Activated T-helper 17 cell treated with anti-CD3 and anti-CD28 coated beads, Interleukin-2, amount 50 U/mL, for 72 hours (primary cell): Measurements from ENCODE around the gene TSTD2. TPM values are rescaled to one million over a fixed set of nuclear protein-coding genes. Genes with fewer than 3 reads are reported as not detected.

ENCODE experiments used
- ATAC-seq: fragments of 150-1000 bp; cut with Tn5 transposase; replicated peaks from 2 replicates; pipeline ENCODE4 v1.10.0; 2021; ENCODE audit warnings: mild to moderate bottlenecking, moderate library complexity
- H3K27ac Mint-ChIP-seq: one replicate; pipeline ENCODE4 v1.8.0; 2022; ENCODE audit warnings: mixed read lengths
- H3K27me3 Mint-ChIP-seq: one replicate; pipeline ENCODE4 v1.8.0; 2022; ENCODE audit warnings: mixed read lengths
- H3K36me3 Mint-ChIP-seq: one replicate; pipeline ENCODE4 v1.8.0; 2022; ENCODE audit warnings: low read depth, mild to moderate bottlenecking, mixed read lengths
- H3K4me1 Mint-ChIP-seq: one replicate; pipeline ENCODE4 v1.8.0; 2022; ENCODE audit warnings: mixed read lengths
- H3K4me3 Mint-ChIP-seq: one replicate; pipeline ENCODE4 v1.8.0; 2022; ENCODE audit warnings: mild to moderate bottlenecking, mixed read lengths
- H3K9me3 Mint-ChIP-seq: one replicate; pipeline ENCODE4 v1.8.0; 2022; ENCODE audit warnings: mixed read lengths
- total RNA-seq, 2 donors: library from RNA; stranded (reverse); gene quantifications; one replicate each; pipeline ENCODE4 v1.2.3, GENCODE V29; 2022

Gene TSTD2
- 10 to 100 TPM; 11.6 to 13.5 TPM for total RNA-seq

DNA sequence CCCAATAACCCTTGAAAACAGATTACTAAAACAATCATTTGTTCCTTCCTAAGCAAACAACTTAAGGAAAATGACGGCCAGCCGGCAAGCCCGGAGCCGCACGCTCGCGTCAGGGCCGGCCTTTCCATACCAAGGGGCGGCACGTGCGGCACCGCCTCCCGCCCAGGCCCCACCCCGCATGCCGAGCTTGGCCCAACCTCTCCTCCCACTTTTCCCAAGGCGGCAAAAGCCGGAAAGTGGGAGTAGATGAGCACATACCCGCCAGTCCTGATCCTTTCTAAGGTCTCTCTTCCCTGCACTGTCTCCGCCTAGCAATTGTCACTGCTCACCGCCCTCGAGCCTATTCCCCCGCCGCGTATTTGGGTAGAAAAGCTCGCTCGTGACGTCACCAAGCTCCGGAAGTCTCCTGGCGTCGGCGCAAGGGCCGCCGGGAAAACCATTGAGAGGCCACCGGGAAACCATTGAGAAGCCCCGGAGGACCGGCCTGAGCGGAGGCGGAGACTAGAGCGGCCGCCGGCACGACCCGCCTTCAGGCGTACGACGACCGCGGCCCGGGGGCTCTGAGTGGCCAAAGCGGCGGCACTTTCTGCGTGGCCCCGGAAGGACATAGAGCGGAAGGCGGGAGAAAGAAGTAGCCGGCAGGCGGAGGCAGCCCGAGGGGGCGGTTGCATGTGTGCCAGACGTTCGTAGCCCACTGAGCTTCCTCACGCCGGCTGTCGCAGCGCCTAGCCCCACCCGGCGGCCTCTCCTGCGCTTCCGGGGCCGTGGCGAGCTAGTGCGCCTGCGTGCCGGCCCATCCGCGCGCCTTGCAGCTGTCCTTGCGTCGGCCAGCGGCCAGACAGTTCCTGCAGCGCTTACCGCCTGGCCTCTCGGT is at the start of gene TSTD2, which contains the start of gene NCBP1:
Gene TSTD2, minus strand, starts transcription at position 384 of the 874 bp plus-strand sequence. CDS start 5,806 bp downstream, outside the sequence.
Gene NCBP1, plus strand, starts transcription at position 837 of the 874 bp plus-strand sequence. CDS start 61 bp downstream, outside the sequence.
- peak within 1 kb of the TSS; percentile 98 for H3K27ac Mint-ChIP-seq
- H3K36me3 Mint-ChIP-seq = peaks cover 44% of the 10 kb centered on the region
- H3K4me1 Mint-ChIP-seq = peaks cover 20% of the 10 kb centered on the region
- peak; percentile 86 for ATAC-seq
- no peaks in the 10 kb centered on the region for H3K27me3 Mint-ChIP-seq
- peak within 1 kb of the TSS; percentile 92 for H3K4me3 Mint-ChIP-seq
- no peaks in the 10 kb centered on the region for H3K9me3 Mint-ChIP-seq

DNA sequence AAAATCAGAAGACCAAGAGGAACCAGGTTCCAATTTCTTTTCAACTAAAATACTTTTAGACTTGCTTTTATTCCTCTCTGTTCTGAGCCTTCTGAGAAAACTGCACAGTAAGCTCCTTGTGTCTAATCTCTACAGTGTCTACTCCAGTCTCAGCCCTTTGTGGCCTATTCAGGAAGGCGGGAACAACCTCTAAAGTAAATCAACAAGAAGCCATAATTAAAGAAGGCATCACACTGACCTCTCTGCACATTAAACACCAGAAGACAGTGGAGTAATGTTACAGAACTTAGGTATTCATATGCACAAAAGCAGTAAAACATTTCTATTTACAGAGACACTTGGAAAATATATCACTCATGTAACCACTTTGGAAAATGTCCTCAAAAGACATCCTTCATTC is 49.1 kb upstream of the TSTD2 start:
- Mint-ChIP-seq H3K27ac (peak overlapping the region; percentile 56), H3K4me3 (no peak overlapping the region), H3K36me3 (peaks cover 99% of the 10 kb centered on the region), H3K9me3 (no peaks in the 10 kb centered on the region), H3K4me1 (no peaks in the 10 kb centered on the region), H3K27me3 (no peaks in the 10 kb centered on the region)
- no peak for ATAC-seq

DNA sequence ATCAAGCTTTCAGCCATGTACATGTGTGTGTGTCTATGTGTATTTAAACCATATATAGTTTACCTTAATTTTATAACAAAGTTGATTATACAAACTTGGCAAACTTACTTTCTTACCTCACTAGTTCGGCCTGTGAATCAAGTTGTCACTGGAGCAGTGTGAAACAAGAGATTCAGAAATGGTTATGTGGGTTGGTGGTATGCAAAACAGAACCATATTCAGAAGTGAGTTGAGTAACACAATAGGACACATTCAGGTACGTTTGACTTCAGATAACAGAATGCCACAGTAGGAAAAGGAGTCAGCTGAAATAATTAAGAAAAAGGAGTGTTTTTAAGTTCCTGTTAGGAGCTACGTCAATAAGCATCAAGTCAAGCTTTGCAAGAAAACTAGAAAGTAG is 42.5 kb upstream of the TSTD2 start:
- Mint-ChIP-seq H3K27me3 (no peaks in the 10 kb centered on the region), H3K9me3 (no peaks in the 10 kb centered on the region), H3K4me3 (no peak overlapping the region), H3K36me3 (peaks cover 100% of the 10 kb centered on the region), H3K27ac (peak overlapping the region; percentile 11), H3K4me1 (no peaks in the 10 kb centered on the region)
- peak; percentile 88 for ATAC-seq

DNA sequence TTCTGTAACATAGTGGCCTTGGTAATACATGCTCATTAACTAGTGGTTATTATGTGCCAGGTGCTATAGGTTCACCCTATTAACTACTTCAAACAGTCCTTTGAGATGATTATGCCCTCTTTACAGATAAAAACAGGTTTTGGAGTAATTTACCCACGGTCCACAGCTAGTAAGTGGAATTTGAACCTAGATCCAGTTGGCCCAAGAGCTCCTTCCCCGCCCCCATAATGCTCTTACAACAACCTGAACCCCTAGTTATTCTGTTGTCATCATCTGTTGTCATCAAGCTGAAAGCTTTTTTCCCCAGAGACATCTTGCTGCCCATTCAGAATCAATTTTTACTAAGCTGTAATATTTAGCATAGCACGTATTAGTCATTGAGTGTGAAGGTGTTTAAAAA is 40.8 kb upstream of the TSTD2 start:
- peaks cover 100% of the 10 kb centered on the region for H3K36me3 Mint-ChIP-seq
- ATAC-seq = no peak
- H3K4me1 Mint-ChIP-seq = no peaks in the 10 kb centered on the region
- no peaks in the 10 kb centered on the region for H3K9me3 Mint-ChIP-seq
- peak overlapping the region; percentile 24 for H3K27ac Mint-ChIP-seq
- no peak overlapping the region for H3K4me3 Mint-ChIP-seq
- H3K27me3 Mint-ChIP-seq = no peaks in the 10 kb centered on the region

DNA sequence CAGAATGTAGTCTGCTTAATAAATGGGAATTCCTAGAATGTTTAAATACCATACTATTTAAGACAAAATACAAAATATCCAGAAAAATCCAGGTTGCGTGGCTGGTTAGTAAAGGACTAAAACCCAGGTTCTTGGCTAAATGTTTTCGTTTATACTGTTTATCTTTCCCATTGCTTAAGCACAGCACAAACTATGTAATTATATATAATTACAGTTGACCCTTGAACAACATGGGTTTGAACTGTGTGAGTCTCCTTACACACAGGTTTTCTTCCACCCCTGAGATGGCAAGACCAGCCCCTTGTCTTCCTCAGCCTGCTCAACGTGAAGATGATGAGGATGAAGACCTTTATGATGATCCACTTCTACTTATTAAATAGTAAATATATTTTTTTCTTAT is 39.2 kb upstream of the TSTD2 start:
- H3K9me3 Mint-ChIP-seq = no peaks in the 10 kb centered on the region
- no peak for ATAC-seq
- H3K4me3 Mint-ChIP-seq = no peak overlapping the region
- H3K27ac Mint-ChIP-seq = no peak overlapping the region
- peaks cover 100% of the 10 kb centered on the region for H3K36me3 Mint-ChIP-seq
- no peaks in the 10 kb centered on the region for H3K27me3 Mint-ChIP-seq
- H3K4me1 Mint-ChIP-seq = peaks cover 4% of the 10 kb centered on the region

DNA sequence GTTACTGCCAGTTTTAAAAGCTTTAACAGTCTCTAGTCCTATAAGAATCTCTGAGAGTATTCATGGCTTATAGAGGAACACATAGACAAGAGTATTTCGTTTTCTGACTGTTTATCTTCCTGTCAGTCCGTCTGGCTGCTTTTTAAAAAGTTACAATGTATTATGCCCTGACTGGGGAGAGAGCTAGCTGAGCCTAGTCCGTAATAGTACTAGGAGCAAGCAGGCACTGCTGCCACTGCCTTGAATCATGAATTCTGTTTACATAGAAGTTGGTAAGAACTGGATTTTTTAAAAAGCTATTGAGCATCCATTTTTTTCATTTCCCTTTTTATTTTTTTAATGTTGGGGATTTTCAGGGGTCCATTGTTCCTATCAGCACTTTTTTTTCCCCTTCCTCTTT is 37.4 kb upstream of the TSTD2 start:
- no peak overlapping the region for H3K4me3 Mint-ChIP-seq
- H3K27ac Mint-ChIP-seq = peak overlapping the region; percentile 55
- H3K36me3 Mint-ChIP-seq = peaks cover 100% of the 10 kb centered on the region

DNA sequence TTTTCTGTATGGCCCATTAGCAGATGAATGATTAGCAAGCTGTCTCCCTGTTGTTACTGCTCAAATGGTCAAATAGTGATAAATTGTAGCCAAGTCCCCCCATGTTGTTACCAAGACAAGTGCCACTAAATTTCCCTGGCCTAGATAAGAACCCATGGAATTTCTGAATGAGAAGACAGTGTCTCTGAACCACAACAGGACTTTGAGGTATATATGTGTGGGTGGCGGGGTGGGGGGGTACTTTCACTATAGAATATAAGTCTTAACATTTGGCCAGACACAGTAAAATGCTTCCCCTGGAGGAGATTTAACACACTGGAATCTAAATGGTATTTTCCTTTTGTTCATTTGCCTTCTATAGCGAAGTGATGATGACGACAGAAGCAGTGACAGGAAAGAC is 35.3 kb upstream of the TSTD2 start:
- Mint-ChIP-seq H3K4me3 (no peak overlapping the region), H3K4me1 (peaks cover 21% of the 10 kb centered on the region), H3K27me3 (no peaks in the 10 kb centered on the region), H3K36me3 (peaks cover 100% of the 10 kb centered on the region), H3K27ac (no peak overlapping the region), H3K9me3 (no peaks in the 10 kb centered on the region)
- ATAC-seq = no peak

More for the DNA sequence above, 37.4 kb upstream of the TSTD2 start:
- Mint-ChIP-seq H3K4me1 (peaks cover 20% of the 10 kb centered on the region), H3K9me3 (no peaks in the 10 kb centered on the region), H3K27me3 (no peaks in the 10 kb centered on the region)
- ATAC-seq = no peak

DNA sequence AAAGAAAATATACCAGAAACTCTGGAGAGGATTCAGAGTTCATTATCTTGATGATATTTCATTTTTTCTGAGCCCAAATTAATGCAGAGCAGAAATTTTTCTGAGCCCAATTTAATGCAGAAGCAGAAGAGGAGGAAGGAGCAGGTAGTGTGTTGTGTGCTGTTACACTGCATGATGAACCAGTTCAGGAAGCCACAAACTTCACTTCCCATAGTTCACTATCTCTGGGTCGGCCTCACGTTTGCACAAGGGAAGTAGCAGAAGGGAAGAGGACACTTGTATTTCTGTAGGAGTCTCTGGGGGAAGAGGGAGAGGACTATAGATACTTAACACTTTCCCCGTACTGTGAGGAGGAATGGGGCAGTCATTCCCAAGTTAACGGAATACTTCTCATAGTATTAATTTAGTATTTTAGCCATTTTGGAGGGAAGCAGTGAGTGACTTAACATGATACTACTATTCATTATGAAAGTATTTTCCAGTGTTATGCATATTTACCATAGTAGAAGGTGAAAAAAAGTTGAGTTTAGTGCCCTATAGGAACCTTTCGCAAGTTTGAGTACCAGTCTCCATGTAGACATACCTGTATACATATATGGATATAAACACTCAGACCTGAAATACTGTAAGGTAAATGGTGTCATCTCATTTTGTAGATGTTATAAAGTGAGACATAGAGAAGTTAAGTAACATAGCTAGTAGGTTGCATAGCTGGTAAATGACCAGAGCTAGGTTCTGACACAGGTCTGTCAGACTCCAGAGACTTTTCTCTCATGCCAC is 33.9 kb upstream of the TSTD2 start:
- peaks cover 100% of the 10 kb centered on the region for H3K36me3 Mint-ChIP-seq
- no peaks in the 10 kb centered on the region for H3K27me3 Mint-ChIP-seq
- peak overlapping the region; percentile 88 for H3K27ac Mint-ChIP-seq
- H3K9me3 Mint-ChIP-seq = no peaks in the 10 kb centered on the region
- peak; percentile 48 for ATAC-seq
- peaks cover 21% of the 10 kb centered on the region for H3K4me1 Mint-ChIP-seq
- peak overlapping the region; percentile 33 for H3K4me3 Mint-ChIP-seq

DNA sequence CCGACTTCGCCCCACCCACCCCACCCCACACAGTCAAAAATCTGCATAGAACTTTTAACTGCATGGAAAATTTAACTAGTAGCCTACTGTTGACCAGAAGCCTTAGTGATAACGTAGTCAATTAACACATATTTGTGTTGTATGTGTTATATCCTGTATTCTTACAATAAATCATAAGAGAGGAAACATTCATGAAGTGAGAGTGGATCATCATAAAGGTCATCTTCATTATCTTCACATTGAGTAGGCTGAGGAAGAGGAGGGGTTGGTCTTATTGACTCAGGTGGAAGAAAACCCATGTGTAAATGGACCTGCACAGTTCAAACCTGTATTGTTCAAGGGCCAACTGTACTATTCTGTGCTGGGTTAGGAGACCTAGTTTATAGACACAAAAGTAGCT is 32.6 kb upstream of the TSTD2 start:
- peak overlapping the region; percentile 88 for H3K27ac Mint-ChIP-seq
- H3K36me3 Mint-ChIP-seq = peaks cover 100% of the 10 kb centered on the region
- H3K27me3 Mint-ChIP-seq = no peaks in the 10 kb centered on the region
- no peak overlapping the region for H3K4me3 Mint-ChIP-seq
- H3K9me3 Mint-ChIP-seq = no peaks in the 10 kb centered on the region
- peak; percentile 66 for ATAC-seq
- peaks cover 21% of the 10 kb centered on the region for H3K4me1 Mint-ChIP-seq

DNA sequence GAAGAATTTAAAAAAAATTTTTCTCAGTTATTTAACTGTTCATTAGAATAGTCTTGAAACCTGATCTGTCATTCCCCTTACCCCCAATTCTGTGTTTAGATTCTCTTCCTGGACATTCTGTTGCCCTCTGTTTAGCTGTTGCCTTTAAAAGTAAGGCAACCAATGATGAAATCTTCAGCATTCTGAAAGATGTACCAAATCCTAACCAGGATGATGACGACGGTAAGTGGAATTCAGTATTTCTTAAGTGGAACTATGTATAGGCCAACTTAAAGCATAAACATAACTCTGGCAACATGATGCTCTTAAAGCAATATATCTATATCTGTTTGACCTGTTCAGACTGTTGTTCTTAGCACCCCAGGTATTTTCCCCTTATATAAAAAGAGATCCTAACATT is 27.7 kb upstream of the TSTD2 start:
- H3K27ac Mint-ChIP-seq = no peak overlapping the region
- ATAC-seq = no peak
- peaks cover 4% of the 10 kb centered on the region for H3K4me1 Mint-ChIP-seq
- no peak overlapping the region for H3K4me3 Mint-ChIP-seq
- H3K27me3 Mint-ChIP-seq = no peaks in the 10 kb centered on the region
- peaks cover 100% of the 10 kb centered on the region for H3K36me3 Mint-ChIP-seq
- H3K9me3 Mint-ChIP-seq = no peaks in the 10 kb centered on the region

DNA sequence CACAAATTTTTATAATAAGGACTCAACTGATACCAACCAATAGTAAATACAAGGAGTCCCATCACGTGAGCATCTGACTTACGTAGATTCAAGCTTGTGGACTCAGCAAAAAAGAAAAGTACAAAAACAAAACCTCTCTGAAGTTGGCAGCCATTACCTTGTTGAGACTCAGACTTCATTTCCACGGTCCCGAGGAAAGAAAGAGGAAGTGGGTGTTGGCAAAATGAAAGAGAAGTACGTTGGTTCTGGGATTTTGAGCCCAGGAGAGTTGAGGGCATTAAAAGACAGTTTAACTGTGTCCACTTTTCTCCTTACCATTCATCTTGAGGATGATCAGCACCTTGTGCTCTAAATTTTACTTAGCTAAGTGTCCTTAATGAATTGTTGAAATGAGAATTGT is 27.2 kb upstream of the TSTD2 start:
- H3K9me3 Mint-ChIP-seq = no peaks in the 10 kb centered on the region
- H3K4me3 Mint-ChIP-seq = no peak overlapping the region
- H3K36me3 Mint-ChIP-seq = peaks cover 100% of the 10 kb centered on the region
- peak overlapping the region; percentile 1 for H3K27ac Mint-ChIP-seq
- no peaks in the 10 kb centered on the region for H3K27me3 Mint-ChIP-seq
- H3K4me1 Mint-ChIP-seq = no peaks in the 10 kb centered on the region
- no peak for ATAC-seq

DNA sequence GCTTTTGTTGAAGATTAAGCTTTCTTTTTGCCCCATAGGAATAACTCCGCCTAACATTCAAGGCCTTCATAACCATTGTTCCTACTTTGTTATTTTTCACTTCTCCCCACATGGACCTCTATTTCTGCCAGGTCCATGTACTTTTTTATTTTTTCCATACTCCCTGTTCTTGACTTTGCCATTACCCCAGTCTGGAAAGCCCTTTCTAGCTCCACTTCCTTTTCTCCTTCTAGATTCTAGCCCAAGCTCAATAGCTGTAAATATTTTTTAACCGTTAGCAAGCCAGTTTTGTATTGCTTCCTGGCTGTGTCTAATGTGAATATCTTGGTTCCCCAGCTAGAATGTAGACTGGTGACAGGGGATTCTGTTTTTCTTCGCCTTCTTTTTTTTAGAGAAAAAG is 26.6 kb upstream of the TSTD2 start:
- H3K36me3 Mint-ChIP-seq = peaks cover 100% of the 10 kb centered on the region
- ATAC-seq = no peak
- peak overlapping the region; percentile 1 for H3K27ac Mint-ChIP-seq
- H3K27me3 Mint-ChIP-seq = no peaks in the 10 kb centered on the region
- no peak overlapping the region for H3K4me3 Mint-ChIP-seq
- H3K9me3 Mint-ChIP-seq = no peaks in the 10 kb centered on the region
- no peaks in the 10 kb centered on the region for H3K4me1 Mint-ChIP-seq

DNA sequence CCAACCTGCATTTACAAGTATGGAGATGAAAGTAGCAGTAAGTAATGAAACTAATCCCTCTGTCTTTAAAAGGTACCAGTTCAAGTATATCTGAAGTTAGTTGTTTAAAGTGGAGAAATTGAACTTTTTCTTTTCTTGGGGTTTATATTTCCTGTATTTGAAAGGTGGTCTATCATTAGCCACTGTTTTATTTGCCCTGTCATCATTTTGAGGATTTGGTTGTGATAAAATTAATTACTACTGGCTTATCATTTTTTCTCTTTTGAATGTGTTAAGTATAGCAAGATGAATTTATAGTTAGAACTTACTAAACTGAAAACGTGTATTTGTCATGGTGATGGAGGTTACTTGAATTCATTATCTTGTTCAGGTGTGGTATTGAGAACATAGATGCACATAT is 25.5 kb upstream of the TSTD2 start:
- Mint-ChIP-seq H3K9me3 (no peaks in the 10 kb centered on the region), H3K4me3 (no peak overlapping the region), H3K4me1 (no peaks in the 10 kb centered on the region), H3K36me3 (peaks cover 100% of the 10 kb centered on the region), H3K27ac (peak overlapping the region; percentile 61), H3K27me3 (no peaks in the 10 kb centered on the region)
- no peak for ATAC-seq

DNA sequence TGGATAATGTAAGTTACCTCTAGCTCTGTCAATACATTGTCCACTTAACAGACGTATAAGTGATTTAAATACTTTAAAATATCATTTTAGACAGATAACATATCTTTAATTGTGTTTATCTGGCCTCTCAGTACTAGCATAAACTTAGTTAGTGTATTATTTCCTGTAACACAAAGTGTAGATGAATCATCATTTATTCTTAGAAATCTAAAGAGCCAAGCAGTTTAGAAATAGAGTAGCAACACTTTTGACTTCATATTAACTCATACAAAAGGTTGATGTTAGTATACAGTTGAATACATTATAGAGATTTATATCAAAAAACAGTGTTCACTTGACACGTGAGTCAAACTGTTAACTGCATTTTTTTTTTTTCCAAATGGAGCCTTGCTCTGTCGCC is 18.5 kb upstream of the TSTD2 start:
- peaks cover 100% of the 10 kb centered on the region for H3K36me3 Mint-ChIP-seq
- H3K27me3 Mint-ChIP-seq = no peaks in the 10 kb centered on the region
- no peaks in the 10 kb centered on the region for H3K4me1 Mint-ChIP-seq
- ATAC-seq = no peak
- H3K9me3 Mint-ChIP-seq = no peaks in the 10 kb centered on the region
- no peak overlapping the region for H3K27ac Mint-ChIP-seq
- H3K4me3 Mint-ChIP-seq = no peak overlapping the region

DNA sequence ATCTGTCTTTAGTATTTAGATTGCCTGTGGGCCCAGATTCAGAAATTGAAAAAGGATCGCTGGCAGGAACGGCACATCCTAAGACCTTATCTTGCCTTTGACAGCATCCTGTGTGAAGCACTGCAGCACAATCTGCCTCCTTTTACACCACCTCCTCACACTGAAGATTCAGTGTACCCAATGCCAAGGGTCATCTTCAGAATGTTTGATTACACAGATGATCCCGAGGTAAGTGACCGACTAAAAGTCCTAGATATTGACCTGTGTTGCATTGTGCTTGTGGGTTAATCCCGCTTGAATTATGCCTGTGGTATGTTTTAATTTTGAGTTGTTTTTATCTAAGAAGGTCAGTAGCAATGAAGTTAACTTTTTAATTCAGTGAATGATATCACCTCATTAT is 14.8 kb upstream of the TSTD2 start:
- Mint-ChIP-seq H3K27ac (no peak overlapping the region), H3K4me1 (peaks cover 4% of the 10 kb centered on the region), H3K27me3 (no peaks in the 10 kb centered on the region), H3K9me3 (no peaks in the 10 kb centered on the region), H3K4me3 (no peak overlapping the region), H3K36me3 (peaks cover 100% of the 10 kb centered on the region)
- no peak for ATAC-seq
